ENCODE measurements around the gene CTNND2. TPM values are rescaled to one million over a fixed set of nuclear protein-coding genes. Genes with fewer than 3 reads are reported as not detected.

CTNND2 gene
- total RNA-seq, 2 experiments from 2014 or later: 0.20 TPM; not detected in 1

DNA sequence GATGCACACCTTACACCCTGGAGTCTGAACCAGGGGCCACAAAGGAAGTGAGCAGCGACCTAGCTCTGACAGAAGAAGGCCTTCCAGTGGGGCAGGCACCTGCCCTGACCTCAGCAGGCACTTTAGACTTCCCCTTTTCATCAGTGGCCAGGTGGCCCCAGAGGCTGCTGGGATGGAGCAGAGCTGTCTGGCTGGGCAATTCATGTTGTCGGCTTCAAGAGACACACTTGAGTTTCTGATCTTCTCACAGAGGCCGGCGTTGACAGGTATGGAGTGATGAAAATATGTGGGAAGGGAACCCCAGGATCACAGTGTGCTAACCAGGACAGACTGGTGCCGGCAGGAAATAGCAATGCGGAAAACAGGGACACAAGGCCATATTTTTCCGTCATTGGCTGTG, 375.5 kb downstream of the CTNND2 start:
- no peaks in the 10 kb centered on the region for H3K36me3 Mint-ChIP-seq (ENCODE audit: low read depth)
- POLR2A ChIA-PET: no interaction called here
- ATAC-seq (ENCODE audit: poor library complexity): no peak

GRCh38 chr5:11527652-11528349, 376.4 kb downstream of the CTNND2 start:
- TF ChIP-seq, protein P1, sequence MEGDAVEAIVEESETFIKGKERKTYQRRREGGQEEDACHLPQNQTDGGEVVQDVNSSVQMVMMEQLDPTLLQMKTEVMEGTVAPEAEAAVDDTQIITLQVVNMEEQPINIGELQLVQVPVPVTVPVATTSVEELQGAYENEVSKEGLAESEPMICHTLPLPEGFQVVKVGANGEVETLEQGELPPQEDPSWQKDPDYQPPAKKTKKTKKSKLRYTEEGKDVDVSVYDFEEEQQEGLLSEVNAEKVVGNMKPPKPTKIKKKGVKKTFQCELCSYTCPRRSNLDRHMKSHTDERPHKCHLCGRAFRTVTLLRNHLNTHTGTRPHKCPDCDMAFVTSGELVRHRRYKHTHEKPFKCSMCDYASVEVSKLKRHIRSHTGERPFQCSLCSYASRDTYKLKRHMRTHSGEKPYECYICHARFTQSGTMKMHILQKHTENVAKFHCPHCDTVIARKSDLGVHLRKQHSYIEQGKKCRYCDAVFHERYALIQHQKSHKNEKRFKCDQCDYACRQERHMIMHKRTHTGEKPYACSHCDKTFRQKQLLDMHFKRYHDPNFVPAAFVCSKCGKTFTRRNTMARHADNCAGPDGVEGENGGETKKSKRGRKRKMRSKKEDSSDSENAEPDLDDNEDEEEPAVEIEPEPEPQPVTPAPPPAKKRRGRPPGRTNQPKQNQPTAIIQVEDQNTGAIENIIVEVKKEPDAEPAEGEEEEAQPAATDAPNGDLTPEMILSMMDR (IDR thresholded peaks at IDR 0.05): no peak
- H3K9me3 ChIP-seq (ENCODE audit: control insufficient read depth in 1 of 2, insufficient read depth in 1 of 2, low read length in 2 of 2): peaks cover 0 to 4% of the 10 kb centered on the region in 2 experiments
- no peaks in the 10 kb centered on the region for H3K36me3 ChIP-seq (ENCODE audit: insufficient read depth, low read length)
- H3K27me3 ChIP-seq (ENCODE audit: control insufficient read depth in 1 of 2, insufficient read depth in 2 of 2, low read length in 2 of 2): no peaks in the 10 kb centered on the region
- Mint-ChIP-seq H3K9me3 (no peaks in the 10 kb centered on the region), H3K4me3 (no peak overlapping the region), H3K27me3 (no peaks in the 10 kb centered on the region), H3K27ac (no peak overlapping the region), H3K36me3 (ENCODE audit: low read depth) (no peaks in the 10 kb centered on the region), H3K4me1 (ENCODE audit: low read depth) (no peaks in the 10 kb centered on the region)
- H3K4me3 ChIP-seq (ENCODE audit: low read length): no peak overlapping the region
- no peak for DNase-seq
- H3K4me1 ChIP-seq (ENCODE audit: insufficient read depth, low read length): no peaks in the 10 kb centered on the region
- intact Hi-C loops (cut with DNase I, micrococcal nuclease): no loop called here
- CTCF ChIA-PET: no interaction called here
- no peak overlapping the region for H3K27ac ChIP-seq (ENCODE audit: low read depth in 1 of 2, low read length in 2 of 2)
- no peak for ATAC-seq (ENCODE audit: poor library complexity)
- POLR2A ChIA-PET: no interaction called here

More for the DNA sequence above, 375.5 kb downstream of the CTNND2 start:
- Histone ChIP-seq H3K36me3 (ENCODE audit: insufficient read depth, low read length) (no peaks in the 10 kb centered on the region), H3K27me3 (ENCODE audit: control insufficient read depth in 1 of 2, insufficient read depth in 2 of 2, low read length in 2 of 2) (no peaks in the 10 kb centered on the region), H3K4me3 (ENCODE audit: low read length) (no peak overlapping the region), H3K9me3 (ENCODE audit: control insufficient read depth in 1 of 2, insufficient read depth in 1 of 2, low read length in 2 of 2) (peaks cover 0 to 4% of the 10 kb centered on the region in 2 experiments), H3K4me1 (ENCODE audit: insufficient read depth, low read length) (no peaks in the 10 kb centered on the region), H3K27ac (ENCODE audit: low read depth in 1 of 2, low read length in 2 of 2) (no peak overlapping the region)
- intact Hi-C loops (cut with DNase I, micrococcal nuclease): no loop called here
- no peaks in the 10 kb centered on the region for H3K4me1 Mint-ChIP-seq (ENCODE audit: low read depth)
- no peak for DNase-seq
- no peak overlapping the region for H3K4me3 Mint-ChIP-seq
- CTCF ChIA-PET: no interaction called here
- TF ChIP-seq, protein P1 (IDR thresholded peaks at IDR 0.05): no peak
- H3K27me3 Mint-ChIP-seq: no peaks in the 10 kb centered on the region
- H3K9me3 Mint-ChIP-seq: no peaks in the 10 kb centered on the region
- H3K27ac Mint-ChIP-seq: no peak overlapping the region

- DNase-seq (no peak), ATAC-seq (ENCODE audit: poor library complexity) (no peak)
- H3K4me3 Mint-ChIP-seq: no peak overlapping the region
- no peak overlapping the region for H3K27ac Mint-ChIP-seq
- H3K9me3 Mint-ChIP-seq: no peaks in the 10 kb centered on the region
- Histone ChIP-seq H3K4me3 (ENCODE audit: low read length) (no peak overlapping the region), H3K27ac (ENCODE audit: low read depth in 1 of 2, low read length in 2 of 2) (no peak overlapping the region), H3K27me3 (ENCODE audit: control insufficient read depth in 1 of 2, insufficient read depth in 2 of 2, low read length in 2 of 2) (no peaks in the 10 kb centered on the region), H3K4me1 (ENCODE audit: insufficient read depth, low read length) (no peaks in the 10 kb centered on the region), H3K36me3 (ENCODE audit: insufficient read depth, low read length) (no peaks in the 10 kb centered on the region), H3K9me3 (ENCODE audit: control insufficient read depth in 1 of 2, insufficient read depth in 1 of 2, low read length in 2 of 2) (peaks cover 0 to 4% of the 10 kb centered on the region in 2 experiments)
- H3K36me3 Mint-ChIP-seq (ENCODE audit: low read depth): no peaks in the 10 kb centered on the region
- H3K4me1 Mint-ChIP-seq (ENCODE audit: low read depth): no peaks in the 10 kb centered on the region
- intact Hi-C loops (cut with DNase I, micrococcal nuclease): no loop called here
- ChIA-PET CTCF (no interaction called here), POLR2A (no interaction called here)
- TF ChIP-seq, protein P1 (IDR thresholded peaks at IDR 0.05): no peak
- no peaks in the 10 kb centered on the region for H3K27me3 Mint-ChIP-seq
These were observed 379.2 kb downstream of the CTNND2 start for GRCh38 chr5:11525020-11525419.

Measured in CD4-positive, alpha-beta T cell (primary cell).